Measurements from ENCODE around the gene CRYZL1.

CRYZL1 gene

GRCh38 chr21:33566514-33566913 lies 75.0 kb downstream of the CRYZL1 start:
- H3K4me3 ChIP-seq (ENCODE audit: low read depth, low read length): no peak overlapping the region
- no peak for TF ChIP-seq CTCF (IDR thresholded peaks at IDR 0.05; ENCODE audit: low read depth, low read length, missing control alignments)
- no peak for DNase-seq (ENCODE audit: low read depth)

- no peak for DNase-seq (ENCODE audit: low read depth)
- TF ChIP-seq CTCF (IDR thresholded peaks at IDR 0.05; ENCODE audit: low read depth, low read length, missing control alignments): no peak
- no peak overlapping the region for H3K4me3 ChIP-seq (ENCODE audit: low read depth, low read length)
Observed at GRCh38 chr21:33562389-33562788, 79.2 kb downstream of the CRYZL1 start.

GRCh38 chr21:33561373-33561772 lies 80.2 kb downstream of the CRYZL1 start:
- no peak overlapping the region for H3K4me3 ChIP-seq (ENCODE audit: low read depth, low read length)
- no peak for DNase-seq (ENCODE audit: low read depth)
- no peak for TF ChIP-seq CTCF (IDR thresholded peaks at IDR 0.05; ENCODE audit: low read depth, low read length, missing control alignments)

GRCh38 chr21:33560965-33561364 lies 80.6 kb downstream of the CRYZL1 start:
- H3K4me3 ChIP-seq (ENCODE audit: low read depth, low read length): no peak overlapping the region
- DNase-seq (ENCODE audit: low read depth): no peak
- TF ChIP-seq CTCF (IDR thresholded peaks at IDR 0.05; ENCODE audit: low read depth, low read length, missing control alignments): no peak

- TF ChIP-seq CTCF (IDR thresholded peaks at IDR 0.05; ENCODE audit: low read depth, low read length, missing control alignments): no peak
- H3K4me3 ChIP-seq (ENCODE audit: low read depth, low read length): no peak overlapping the region
- no peak for DNase-seq (ENCODE audit: low read depth)
Observed at GRCh38 chr21:33559813-33560212, 81.7 kb downstream of the CRYZL1 start.

GRCh38 chr21:33558777-33559421 lies 82.6 kb downstream of the CRYZL1 start:
- DNase-seq (ENCODE audit: low read depth): no peak
- no peak for TF ChIP-seq CTCF (IDR thresholded peaks at IDR 0.05; ENCODE audit: low read depth, low read length, missing control alignments)

GRCh38 chr21:33557447-33557846 lies 84.1 kb downstream of the CRYZL1 start:
- DNase-seq (ENCODE audit: low read depth): no peak
- no peak overlapping the region for H3K4me3 ChIP-seq (ENCODE audit: low read depth, low read length)
- no peak for TF ChIP-seq CTCF (IDR thresholded peaks at IDR 0.05; ENCODE audit: low read depth, low read length, missing control alignments)

More at GRCh38 chr21:33558777-33559421, 82.6 kb downstream of the CRYZL1 start:
- no peak overlapping the region for H3K4me3 ChIP-seq (ENCODE audit: low read depth, low read length)

All from GM12864 (cell line).